ES-I3 (cell line): ENCODE measurements around the gene ZNF346.

ENCODE experiments used
- H3K36me3 ChIP-seq: 2 replicates; pipeline ENCODE4 v1.6.1; 2013; ENCODE audit warnings: mild to moderate bottlenecking, low read length, control low read depth, moderate library complexity; ENCODE audit not compliant: insufficient read depth
- H3K4me1 ChIP-seq: 2 replicates; pipeline ENCODE4 v1.6.1; 2013; ENCODE audit warnings: mild to moderate bottlenecking, control low read depth, low read length; ENCODE audit not compliant: insufficient read depth
- H3K9ac ChIP-seq: 2 replicates; pipeline ENCODE4 v1.6.1; 2013; ENCODE audit warnings: low read depth, mild to moderate bottlenecking, low read length, moderate library complexity
- H3K9me3 ChIP-seq: 2 replicates; pipeline ENCODE4 v1.6.1; 2013; ENCODE audit warnings: mild to moderate bottlenecking, low read length, moderate library complexity; ENCODE audit not compliant: control insufficient read depth, insufficient read depth

Gene ZNF346

GRCh38 chr5:177089825-177090641, 67.5 kb downstream of the ZNF346 start:
- H3K36me3 ChIP-seq = no peaks in the 10 kb centered on the region
- H3K9me3 ChIP-seq = no peaks in the 10 kb centered on the region
- H3K4me1 ChIP-seq = peaks cover 13% of the 10 kb centered on the region

GRCh38 chr5:177090813-177091212, 68.3 kb downstream of the ZNF346 start:
- H3K4me1 ChIP-seq = peaks cover 5% of the 10 kb centered on the region
- no peaks in the 10 kb centered on the region for H3K36me3 ChIP-seq
- no peak overlapping the region for H3K9ac ChIP-seq
- no peaks in the 10 kb centered on the region for H3K9me3 ChIP-seq

More at GRCh38 chr5:177089825-177090641, 67.5 kb downstream of the ZNF346 start:
- no peak overlapping the region for H3K9ac ChIP-seq

- Histone ChIP-seq H3K36me3 (no peaks in the 10 kb centered on the region), H3K9ac (no peak overlapping the region)
Measured at GRCh38 chr5:177091232-177091631, 68.7 kb downstream of the ZNF346 start.

GRCh38 chr5:177092178-177093081, 69.9 kb downstream of the ZNF346 start:
- Histone ChIP-seq H3K4me1 (no peaks in the 10 kb centered on the region), H3K9me3 (no peaks in the 10 kb centered on the region), H3K9ac (no peak overlapping the region), H3K36me3 (no peaks in the 10 kb centered on the region)

More at GRCh38 chr5:177091232-177091631, 68.7 kb downstream of the ZNF346 start:
- Histone ChIP-seq H3K4me1 (peaks cover 1% of the 10 kb centered on the region), H3K9me3 (no peaks in the 10 kb centered on the region)

GRCh38 chr5:177093082-177093712, 70.7 kb downstream of the ZNF346 start:
- Histone ChIP-seq H3K9ac (no peak overlapping the region), H3K9me3 (no peaks in the 10 kb centered on the region), H3K36me3 (no peaks in the 10 kb centered on the region), H3K4me1 (no peaks in the 10 kb centered on the region)

- peaks cover 3% of the 10 kb centered on the region; the same call in 1 of the 2 replicates for H3K4me1 ChIP-seq
Measured at GRCh38 chr5:177093803-177094202, 71.3 kb downstream of the ZNF346 start.

GRCh38 chr5:177094224-177095087, 72.0 kb downstream of the ZNF346 start:
- H3K9ac ChIP-seq = no peak overlapping the region
- no peaks in the 10 kb centered on the region for H3K9me3 ChIP-seq
- H3K36me3 ChIP-seq = no peaks in the 10 kb centered on the region
- H3K4me1 ChIP-seq = peaks cover 10% of the 10 kb centered on the region; the same call in 1 of the 2 replicates

More at GRCh38 chr5:177093803-177094202, 71.3 kb downstream of the ZNF346 start:
- Histone ChIP-seq H3K9me3 (no peaks in the 10 kb centered on the region), H3K9ac (no peak overlapping the region), H3K36me3 (no peaks in the 10 kb centered on the region)

GRCh38 chr5:177095088-177095669, 72.7 kb downstream of the ZNF346 start:
- Histone ChIP-seq H3K36me3 (no peaks in the 10 kb centered on the region), H3K9me3 (no peaks in the 10 kb centered on the region), H3K9ac (no peak overlapping the region), H3K4me1 (peaks cover 15% of the 10 kb centered on the region; the same call in 1 of the 2 replicates)

- Histone ChIP-seq H3K36me3 (no peaks in the 10 kb centered on the region), H3K4me1 (peaks cover 15% of the 10 kb centered on the region; the same call in 1 of the 2 replicates), H3K9me3 (no peaks in the 10 kb centered on the region), H3K9ac (no peak overlapping the region)
Measured at GRCh38 chr5:177096162-177097015, 73.9 kb downstream of the ZNF346 start.

- Histone ChIP-seq H3K9me3 (no peaks in the 10 kb centered on the region), H3K36me3 (no peaks in the 10 kb centered on the region), H3K9ac (no peak overlapping the region), H3K4me1 (peaks cover 15% of the 10 kb centered on the region; the same call in 1 of the 2 replicates)
Measured at GRCh38 chr5:177097016-177097985, 74.8 kb downstream of the ZNF346 start.

GRCh38 chr5:177098120-177098469, 75.6 kb downstream of the ZNF346 start:
- Histone ChIP-seq H3K9ac (no peak overlapping the region), H3K36me3 (no peaks in the 10 kb centered on the region), H3K4me1 (peaks cover 15% of the 10 kb centered on the region; the same call in 1 of the 2 replicates), H3K9me3 (no peaks in the 10 kb centered on the region)
